Lower leg skin (tissue), 3 donors: Measurements from ENCODE around the gene GDPD3.

Experiments
- CTCF ChIP-seq, 3 donors: fragments of 450-650 bp; IDR thresholded peaks; one replicate each; pipeline ENCODE4 v1.5.1; 2016; ENCODE audit warnings: antibody characterized with exemption in 3 of 3, mild to moderate bottlenecking in 3 of 3, moderate library complexity in 2 of 3
- POLR2A ChIP-seq, 2 donors: fragments of 450-650 bp; IDR thresholded peaks; one replicate each; pipeline ENCODE4 v1.6.1; 2016 to 2017; ENCODE audit warnings: antibody characterized with exemption in 2 of 2, mild to moderate bottlenecking in 1 of 2, moderate library complexity in 1 of 2

GRCh38 chr16:30060346-30060745 lies 53.0 kb downstream of the GDPD3 start:
- TF ChIP-seq CTCF (IDR thresholded peaks at IDR 0.05) = no peak
- no peak for TF ChIP-seq POLR2A (IDR thresholded peaks at IDR 0.05)
